Activated CD4-positive, CD25-positive, alpha-beta regulatory T cell treated with anti-CD3 and anti-CD28 coated beads, Interleukin-2, amount 50 U/mL, for 24 hours (primary cell): ENCODE measurements around the gene CSTF3.
A peak's percentile ranks its signal among the peaks of the same experiment; 100 is the strongest.
"Not testable (repeated sequence)": the region's sequence is repeated elsewhere in the genome, so short reads cannot be mapped to it uniquely, and the experiment has no call there.

Source experiments
- ATAC-seq, 2 donors: fragments of 150-1000 bp; cut with Tn5 transposase; one replicate each; pipeline ENCODE4 v1.10.0; 2021; ENCODE audit warnings: mild to moderate bottlenecking in 1 of 2, moderate library complexity in 1 of 2

The CSTF3 gene

GRCh38 chr11:33161120-33162005 lies at the start of gene CSTF3:
TSS of gene CSTF3 (minus strand) at chr11:33161480. CDS start at chr11:33161325, 155 bp downstream.
- peak; percentile 95 to 96 for ATAC-seq

- no peak for ATAC-seq
Observed at GRCh38 chr11:33208150-33208549, 46.9 kb upstream of the CSTF3 start.

- no peak for ATAC-seq
Observed at GRCh38 chr11:33207408-33207985, 46.2 kb upstream of the CSTF3 start.

- no peak for ATAC-seq
Observed at GRCh38 chr11:33197915-33198727, 36.8 kb upstream of the CSTF3 start.

GRCh38 chr11:33195462-33196173 lies 34.3 kb upstream of the CSTF3 start:
- no peak for ATAC-seq

GRCh38 chr11:33194455-33194854 lies 33.2 kb upstream of the CSTF3 start:
- ATAC-seq = no peak

GRCh38 chr11:33191467-33191866 lies 30.2 kb upstream of the CSTF3 start:
- ATAC-seq = no peak

GRCh38 chr11:33187998-33188722 lies 26.9 kb upstream of the CSTF3 start:
- ATAC-seq = no peak

GRCh38 chr11:33185756-33186155 lies 24.5 kb upstream of the CSTF3 start:
- no peak for ATAC-seq

- no peak for ATAC-seq
Observed at GRCh38 chr11:33182246-33182878, 21.1 kb upstream of the CSTF3 start.

- ATAC-seq = no peak
Observed at GRCh38 chr11:33179348-33179803, 18.1 kb upstream of the CSTF3 start.

GRCh38 chr11:33178443-33179180 lies 17.3 kb upstream of the CSTF3 start:
- no peak for ATAC-seq

GRCh38 chr11:33177676-33178336 lies 16.5 kb upstream of the CSTF3 start:
- no peak for ATAC-seq

GRCh38 chr11:33176760-33177159 lies 15.5 kb upstream of the CSTF3 start:
- ATAC-seq = not testable (repeated sequence)

GRCh38 chr11:33172996-33173395 lies 11.7 kb upstream of the CSTF3 start:
- ATAC-seq = no peak

- ATAC-seq = no peak
Observed at GRCh38 chr11:33172345-33172744, 11.1 kb upstream of the CSTF3 start.

GRCh38 chr11:33171251-33171650 lies 10.0 kb upstream of the CSTF3 start:
- ATAC-seq = no peak

GRCh38 chr11:33168709-33169200 lies 7.5 kb upstream of the CSTF3 start:
- ATAC-seq = no peak

- ATAC-seq = no peak
Observed at GRCh38 chr11:33162831-33163230, 1.6 kb upstream of the CSTF3 start.

GRCh38 chr11:33160587-33160986 lies 693 bp downstream of the CSTF3 start:
- ATAC-seq = no peak
